Erythroblast (primary cell): ENCODE data around the gene NELL1.

Experiments
- GATA1 ChIP-seq: IDR thresholded peaks from 2 replicates; pipeline ENCODE4 v1.6.1; 2011; ENCODE audit warnings: low read depth, mild to moderate bottlenecking, control low read depth, low read length, moderate library complexity
- POLR2A ChIP-seq: IDR thresholded peaks from 2 replicates; pipeline ENCODE4 v1.6.1; 2011; ENCODE audit warnings: mild to moderate bottlenecking, low read length

DNA sequence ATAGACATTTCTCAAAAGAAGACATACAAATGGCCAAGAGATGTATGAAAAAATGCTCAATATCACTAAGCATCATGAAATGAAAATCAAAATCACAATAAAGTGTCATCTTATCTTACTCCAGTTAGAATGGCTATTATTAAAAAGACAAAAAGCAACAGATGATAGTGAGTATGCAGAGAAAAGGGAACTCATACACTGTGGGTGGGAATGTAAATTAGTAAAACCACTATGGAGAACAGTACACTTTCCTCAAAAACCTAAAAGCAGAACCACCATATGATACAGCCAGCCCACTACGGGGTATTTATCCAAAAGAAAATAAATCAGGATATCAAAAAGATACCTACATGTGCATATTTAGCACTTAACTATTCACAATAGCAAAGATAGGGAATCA lies 823.5 kb downstream of the NELL1 start:
- no peak for TF ChIP-seq POLR2A
- TF ChIP-seq GATA1: no peak
